ENCODE data around the gene SERPINB12. TPM values are rescaled to one million over a fixed set of nuclear protein-coding genes. Genes with fewer than 3 reads are reported as not detected.

Gene SERPINB12
- total RNA-seq, 4 donors from 2014 or later = 0.76 to 13.2 (median 1.5) TPM; not detected in 1

DNA sequence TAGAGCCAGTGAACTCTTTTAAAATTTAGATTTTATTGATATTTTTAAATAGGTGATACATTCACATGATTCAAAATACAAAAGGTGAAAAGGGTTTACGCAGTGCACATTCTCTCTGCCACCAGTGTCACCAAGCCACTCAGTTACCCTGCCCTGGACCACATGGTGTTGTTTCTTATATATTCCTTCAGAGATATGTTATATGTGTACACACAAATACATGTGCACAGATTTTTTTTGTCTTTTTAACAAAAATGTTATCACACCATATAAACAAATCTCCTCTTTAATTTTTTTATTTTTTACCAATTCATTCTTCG is 75.7 kb downstream of the SERPINB12 start:
- WGBS, 2 donors = 73 to 80% methylated on average over 2 of the region's 2 CpGs
- H3K27me3 ChIP-seq = no peaks in the 10 kb centered on the region
- TF ChIP-seq, protein P1, sequence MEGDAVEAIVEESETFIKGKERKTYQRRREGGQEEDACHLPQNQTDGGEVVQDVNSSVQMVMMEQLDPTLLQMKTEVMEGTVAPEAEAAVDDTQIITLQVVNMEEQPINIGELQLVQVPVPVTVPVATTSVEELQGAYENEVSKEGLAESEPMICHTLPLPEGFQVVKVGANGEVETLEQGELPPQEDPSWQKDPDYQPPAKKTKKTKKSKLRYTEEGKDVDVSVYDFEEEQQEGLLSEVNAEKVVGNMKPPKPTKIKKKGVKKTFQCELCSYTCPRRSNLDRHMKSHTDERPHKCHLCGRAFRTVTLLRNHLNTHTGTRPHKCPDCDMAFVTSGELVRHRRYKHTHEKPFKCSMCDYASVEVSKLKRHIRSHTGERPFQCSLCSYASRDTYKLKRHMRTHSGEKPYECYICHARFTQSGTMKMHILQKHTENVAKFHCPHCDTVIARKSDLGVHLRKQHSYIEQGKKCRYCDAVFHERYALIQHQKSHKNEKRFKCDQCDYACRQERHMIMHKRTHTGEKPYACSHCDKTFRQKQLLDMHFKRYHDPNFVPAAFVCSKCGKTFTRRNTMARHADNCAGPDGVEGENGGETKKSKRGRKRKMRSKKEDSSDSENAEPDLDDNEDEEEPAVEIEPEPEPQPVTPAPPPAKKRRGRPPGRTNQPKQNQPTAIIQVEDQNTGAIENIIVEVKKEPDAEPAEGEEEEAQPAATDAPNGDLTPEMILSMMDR (IDR thresholded peaks at IDR 0.05) = no peak
- TF ChIP-seq POLR2A (IDR thresholded peaks at IDR 0.05) = no peak

More for the DNA sequence above, 75.7 kb downstream of the SERPINB12 start:
- no peak overlapping the region for H3K27ac ChIP-seq
- intact Hi-C loops (cut with DNase I) = no loop called here
- H3K36me3 ChIP-seq = no peaks in the 10 kb centered on the region
- DNase-seq = no peak
- no peaks in the 10 kb centered on the region for H3K9me3 ChIP-seq
- peaks cover 0 to 19% (median 0%) of the 10 kb centered on the region in 3 donors for H3K4me1 ChIP-seq
- H3K4me3 ChIP-seq = no peak overlapping the region

Other genes with a start within 250 kb of the SERPINB12 start
- gene BCL2, start 222.6 kb upstream of the SERPINB12 start, total RNA-seq = 10 to 100 TPM in 1 of 4 donors, 1 to 10 TPM in 3; 3.1 to 17.4 (median 4.2) TPM
- 10 to 100 TPM; 20.8 to 42.3 (median 23.0) TPM for gene KDSR, start 175.2 kb upstream of the SERPINB12 start, total RNA-seq
- 10 to 100 TPM; 68.5 to 92.1 (median 76.5) TPM for gene VPS4B, start 119.9 kb upstream of the SERPINB12 start, total RNA-seq
- 100 to 1,000 TPM; 204 to 363 (median 268) TPM for gene SERPINB5, start 65.4 kb upstream of the SERPINB12 start, total RNA-seq
- 100 to 1,000 TPM; 168 to 354 (median 201) TPM for gene SERPINB13, start 45.0 kb downstream of the SERPINB12 start, total RNA-seq
- 100 to 1,000 TPM in 3 of 4 donors, 10 to 100 TPM in 1; 24.4 to 543 (median 216) TPM for gene SERPINB4, start 101.9 kb downstream of the SERPINB12 start, total RNA-seq
- 1,000 to 10,000 TPM in 1 of 4 donors, 100 to 1,000 TPM in 3; 349 to 1,684 (median 789) TPM for gene SERPINB3, start 119.5 kb downstream of the SERPINB12 start, total RNA-seq
- gene SERPINB11, start 160.6 kb downstream of the SERPINB12 start, total RNA-seq = 10 to 100 TPM in 3 of 4 donors, 1 to 10 TPM in 1; 2.1 to 85.9 (median 13.7) TPM
- gene SERPINB7, start 233.0 kb downstream of the SERPINB12 start, total RNA-seq = 1 to 10 TPM in 2 of 4 donors, under 1 TPM in 1, not detected in 1; 0.21 to 1.6 (median 1.1) TPM